Stimulated activated CD8-positive, alpha-beta memory T cell treated with anti-CD3 and anti-CD28 coated beads, Interleukin-12 subunit alpha, Interleukin-12 subunit beta, amount 100 ng/mL, for 24 hours (primary cell): ENCODE data around the gene PCDH12.

Experiments used
- DNase-seq: peaks from one replicate; pipeline ENCODE4 v3.0.0-alpha.2; 2020; ENCODE audit errors: extremely low read depth

PCDH12 gene

DNA sequence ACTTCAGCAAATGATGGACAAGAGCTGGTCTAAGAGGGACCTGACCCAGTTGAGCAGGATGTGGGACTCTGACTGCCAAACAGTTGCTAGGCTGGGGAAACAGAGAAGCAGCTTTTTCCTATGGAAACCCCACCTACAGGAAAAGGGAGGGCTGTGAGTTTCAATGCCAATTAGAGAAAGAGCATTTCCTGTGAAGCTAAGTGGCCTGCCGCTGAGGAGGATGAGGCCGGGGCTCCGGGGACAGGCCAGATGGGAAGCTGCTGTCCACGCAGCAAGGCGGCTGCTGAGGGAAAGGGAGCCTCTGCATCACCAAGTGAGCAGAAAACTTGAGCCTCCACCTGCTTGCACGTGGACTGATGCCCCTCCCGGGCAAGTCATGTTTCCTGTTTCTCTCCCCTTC, at the start of gene PCDH12:
TSS of gene PCDH12 (minus strand) at position 90 of the 400 bp plus-strand sequence. CDS start 351 bp downstream, outside the sequence.
- DNase-seq: no peak

- no peak for DNase-seq
Observed at GRCh38 chr5:142007237-142007544, 49.2 kb upstream of the PCDH12 start.

GRCh38 chr5:142006363-142007236, 48.6 kb upstream of the PCDH12 start:
- no peak for DNase-seq

DNA sequence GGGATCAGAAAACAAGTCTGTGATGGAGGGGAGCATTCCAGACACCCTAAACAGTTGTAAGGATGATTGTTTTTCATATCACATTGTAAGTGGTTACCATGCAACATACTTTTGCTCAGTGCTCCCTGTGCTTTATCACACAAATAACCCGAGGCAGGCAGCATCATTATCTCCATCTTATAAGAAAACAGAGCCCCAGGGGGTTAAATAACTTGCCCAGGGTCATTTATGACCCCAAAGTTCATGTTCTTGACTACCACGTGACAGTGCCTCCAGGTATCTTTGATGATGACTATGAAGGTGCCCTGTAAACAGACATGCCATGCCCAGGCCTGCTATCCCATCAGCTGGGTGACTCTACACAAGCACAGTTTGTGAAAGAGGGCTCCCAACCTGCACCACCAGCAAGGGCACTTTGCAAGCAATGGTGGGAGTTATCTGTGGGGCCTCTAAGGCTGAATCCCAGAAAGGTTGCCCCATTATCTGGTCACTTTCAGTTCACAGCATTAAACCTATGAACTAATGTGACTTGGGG, 45.3 kb upstream of the PCDH12 start:
- no peak for DNase-seq

GRCh38 chr5:142000704-142001484, 42.9 kb upstream of the PCDH12 start:
- DNase-seq: no peak

GRCh38 chr5:142000173-142000572, 42.2 kb upstream of the PCDH12 start:
- DNase-seq: no peak

DNA sequence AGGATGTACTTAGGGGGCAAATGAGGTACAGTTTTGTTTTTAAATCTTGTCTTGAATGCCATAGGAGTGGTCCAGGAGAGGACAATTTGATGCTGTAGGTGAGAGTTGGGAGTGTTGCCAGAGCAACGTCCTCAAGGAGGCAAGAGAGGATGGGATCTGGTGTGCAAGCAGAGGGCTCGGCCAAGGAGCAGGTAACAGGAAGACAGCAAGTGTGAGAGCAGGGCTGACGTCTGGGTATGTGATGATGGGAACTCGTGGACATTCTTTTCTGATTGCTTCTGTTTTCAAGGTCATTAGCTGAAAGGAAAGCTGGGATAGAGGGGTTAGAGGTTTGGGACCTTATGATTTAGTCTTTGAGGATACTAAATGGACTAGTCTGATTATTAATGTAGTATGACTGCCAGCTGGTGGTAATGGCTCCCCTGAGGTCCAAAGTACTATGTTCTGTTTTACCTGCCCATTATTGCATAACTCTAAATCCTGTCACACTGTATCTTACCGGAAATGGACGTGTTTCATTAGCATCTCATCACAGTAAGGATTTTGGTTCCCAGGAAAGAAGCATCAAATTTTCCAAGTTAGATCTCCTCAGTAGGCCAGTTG, 39.5 kb upstream of the PCDH12 start:
- no peak for DNase-seq

DNA sequence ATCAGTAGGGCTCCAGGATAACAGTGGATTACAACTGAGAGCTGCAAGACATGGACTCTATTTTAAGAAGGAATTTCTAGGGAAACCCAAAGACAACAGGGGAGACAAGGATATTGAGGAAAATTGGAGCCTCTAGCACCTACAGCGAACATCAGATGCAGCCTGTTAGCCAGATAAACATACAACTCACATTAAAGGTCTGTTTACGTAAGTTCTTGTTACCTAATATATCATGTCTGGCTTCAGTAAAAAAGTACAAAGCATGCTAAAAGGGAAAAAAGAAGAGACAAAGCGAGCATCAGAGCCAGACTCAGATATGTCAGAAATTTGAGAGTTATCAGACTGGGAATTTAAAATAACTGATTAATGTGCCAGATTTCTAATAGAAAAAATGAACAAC, 37.7 kb upstream of the PCDH12 start:
- DNase-seq: no peak

- DNase-seq: no peak
Observed at GRCh38 chr5:141994511-141995136, 36.6 kb upstream of the PCDH12 start.

- peak; percentile 51 for DNase-seq
Observed at GRCh38 chr5:141992349-141992963, 34.5 kb upstream of the PCDH12 start.

- no peak for DNase-seq
Observed at GRCh38 chr5:141989720-141990119, 31.7 kb upstream of the PCDH12 start.

DNA sequence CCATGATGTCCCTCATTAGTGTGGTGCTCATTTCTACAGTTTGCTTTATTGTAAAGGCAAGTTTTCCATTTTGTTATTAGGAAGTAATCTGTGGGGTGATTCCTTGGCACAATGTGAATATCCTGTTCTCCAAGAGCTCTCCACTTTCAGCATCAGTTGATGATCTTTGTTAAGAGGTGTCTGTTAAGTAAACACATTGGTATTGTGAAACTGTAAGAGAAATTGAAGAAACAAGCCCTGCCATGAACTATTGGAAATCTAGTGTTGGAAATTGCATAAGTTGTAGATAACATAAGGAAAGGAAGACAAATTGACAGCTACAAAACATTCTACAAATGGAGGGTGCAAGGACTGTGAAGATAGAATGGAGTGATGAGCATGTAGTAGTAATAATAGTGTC, 28.1 kb upstream of the PCDH12 start:
- DNase-seq: no peak

DNA sequence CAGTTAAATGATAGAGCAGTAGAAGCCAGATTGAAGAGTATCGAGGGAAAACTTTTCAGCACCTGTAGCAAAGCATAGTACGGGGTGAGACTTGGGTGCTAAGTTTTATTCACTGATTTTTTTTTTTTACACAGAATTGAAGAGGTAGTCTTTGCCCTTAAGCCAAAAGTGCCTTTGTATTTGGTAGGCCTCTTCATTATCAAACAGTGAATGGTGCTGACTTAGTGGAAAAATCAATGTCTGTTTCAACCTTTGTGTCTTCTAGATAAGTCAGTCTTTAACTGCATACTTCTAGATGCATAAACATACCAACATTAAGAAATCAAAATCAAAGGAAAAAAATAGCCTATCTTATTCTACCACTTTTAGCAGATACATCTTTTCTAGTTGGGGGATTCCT, 24.6 kb upstream of the PCDH12 start:
- no peak for DNase-seq

DNA sequence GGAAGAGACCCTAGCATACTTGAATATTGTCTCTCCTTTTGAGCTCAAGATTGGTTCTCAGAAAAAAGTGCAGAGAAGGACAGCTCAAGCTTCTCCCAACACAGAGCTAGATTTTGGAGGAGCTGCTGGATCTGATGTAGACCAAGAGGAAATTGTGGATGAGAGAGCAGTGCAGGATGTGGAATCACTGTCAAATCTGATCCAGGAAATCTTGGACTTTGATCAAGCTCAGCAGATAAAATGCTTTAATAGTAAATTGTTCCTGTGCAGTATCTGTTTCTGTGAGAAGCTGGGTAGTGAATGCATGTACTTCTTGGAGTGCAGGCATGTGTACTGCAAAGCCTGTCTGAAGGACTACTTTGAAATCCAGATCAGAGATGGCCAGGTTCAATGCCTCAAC, 20.4 kb upstream of the PCDH12 start:
- DNase-seq: no peak

DNA sequence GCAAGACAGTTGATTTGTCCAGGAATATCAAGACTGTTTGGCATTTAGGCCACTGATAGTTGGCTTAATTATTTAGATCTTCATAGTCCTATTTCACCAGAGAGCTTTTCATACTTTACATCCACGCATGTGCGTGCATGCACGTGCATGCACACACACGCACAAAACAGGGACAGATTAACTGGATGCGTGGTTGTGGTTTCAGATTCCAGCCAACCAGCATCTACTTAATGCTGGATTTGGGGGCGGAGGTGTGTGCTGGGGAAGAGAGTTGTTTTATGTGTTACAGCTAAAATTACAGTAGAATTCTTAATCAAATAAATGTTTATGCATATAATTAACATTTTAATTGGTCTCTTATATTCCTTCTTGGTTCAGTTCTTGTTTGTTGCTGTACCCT, 18.2 kb upstream of the PCDH12 start:
- DNase-seq: no peak

GRCh38 chr5:141973871-141974595, 16.0 kb upstream of the PCDH12 start:
- no peak for DNase-seq

DNA sequence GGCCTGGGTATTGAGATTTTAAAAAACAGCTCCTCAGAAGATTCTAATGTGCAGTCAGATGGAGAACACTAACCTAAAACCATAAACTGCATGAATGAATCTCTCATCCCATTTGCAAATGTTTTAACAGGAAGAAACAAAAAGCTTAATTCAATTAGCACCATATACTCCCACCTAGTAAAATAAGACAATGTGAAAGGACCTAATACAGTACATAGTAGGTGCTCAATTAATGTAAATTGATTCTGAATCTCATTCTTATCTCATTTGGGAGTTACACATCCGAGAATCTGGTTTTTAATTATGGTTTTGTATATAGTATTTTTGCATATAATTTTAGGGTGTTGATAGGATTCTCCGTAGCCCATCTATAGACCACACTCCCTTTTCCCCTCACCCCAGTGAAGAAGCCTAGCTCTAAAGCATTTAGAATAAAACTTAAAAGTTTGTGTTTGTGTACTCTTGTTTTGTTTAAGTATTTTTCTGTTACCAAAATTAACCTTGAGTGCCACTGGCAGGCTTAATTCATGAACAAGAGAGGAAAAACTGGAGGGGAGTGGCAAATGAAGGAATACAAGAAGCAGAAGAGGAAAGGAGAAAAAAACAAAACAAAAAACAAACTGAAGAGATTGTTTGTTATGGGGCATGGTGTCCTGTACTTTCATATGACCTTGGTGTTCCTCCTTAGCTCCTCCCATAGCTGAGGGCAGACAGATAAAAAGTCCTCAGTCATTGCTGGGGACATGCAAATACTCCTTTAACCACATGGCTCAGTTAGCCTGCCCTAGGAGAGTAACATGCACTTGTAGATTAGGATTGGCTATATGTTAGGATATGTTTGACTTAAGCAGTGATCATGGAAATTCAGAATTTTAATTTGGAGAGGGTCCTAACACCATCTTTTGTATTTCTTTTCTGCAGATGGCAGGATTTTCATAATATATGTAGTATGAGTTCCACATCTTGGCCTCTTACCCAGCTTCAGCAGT, 12.1 kb upstream of the PCDH12 start:
- DNase-seq: no peak

DNA sequence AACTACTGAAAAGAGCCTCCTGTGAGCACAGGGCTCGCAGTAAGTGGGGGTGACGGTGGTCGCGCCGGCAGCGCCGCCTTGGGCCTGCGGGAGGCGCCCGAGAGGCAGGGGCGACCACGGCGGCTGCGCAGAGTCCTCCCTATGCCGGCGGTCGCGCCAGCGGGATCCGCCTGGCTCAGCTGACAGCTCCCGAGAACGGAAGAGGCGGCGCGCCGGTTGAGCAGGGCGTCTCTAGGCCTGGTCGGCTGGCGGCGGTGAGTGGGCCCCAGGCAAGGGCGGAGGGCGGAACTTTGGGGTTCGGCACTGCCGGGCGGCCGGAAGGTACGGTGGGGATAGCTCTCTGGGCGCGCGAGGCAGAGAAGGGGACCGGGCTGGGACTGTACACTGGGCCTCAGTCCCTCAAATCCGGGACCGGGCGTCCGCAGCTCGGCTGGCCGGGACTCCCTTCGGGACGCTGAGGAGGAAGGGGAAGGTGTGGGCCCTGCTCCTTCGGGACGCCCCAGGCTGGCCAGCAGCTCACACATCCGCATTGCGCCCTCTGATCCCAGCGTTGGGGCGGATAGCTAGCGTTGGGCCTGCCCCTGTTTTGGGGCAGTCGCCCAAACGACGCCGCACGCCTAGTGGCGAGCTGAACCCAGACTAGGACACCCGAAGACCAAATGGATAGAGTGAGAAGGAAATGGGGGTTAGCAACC, 11.1 kb upstream of the PCDH12 start, which contains the start of gene RNF14:
TSS of gene RNF14 (plus strand) at position 192 of the 695 bp plus-strand sequence. CDS start 4,484 bp downstream, outside the sequence.
- DNase-seq: peak; percentile 83

GRCh38 chr5:141966963-141967333, 8.9 kb upstream of the PCDH12 start:
- no peak for DNase-seq
